GM19025 (cell line): ENCODE results near the gene PATJ.
"Not testable (repeated sequence)": the region's sequence is repeated elsewhere in the genome, so short reads cannot be mapped to it uniquely, and the experiment has no call there.

Experiments
- ATAC-seq: cut with Tn5 transposase; IDR thresholded peaks from one replicate; pipeline ENCODE4 v1.9.1; 2021; ENCODE audit warnings: mild to moderate bottlenecking, low read depth, moderate library complexity; ENCODE audit not compliant: unreplicated experiment

The PATJ gene

GRCh38 chr1:61931587-61932279 lies 189.5 kb downstream of the PATJ start:
- no peak for ATAC-seq

GRCh38 chr1:61935516-61935915 lies 193.2 kb downstream of the PATJ start:
- no peak for ATAC-seq

GRCh38 chr1:61936839-61937238 lies 194.6 kb downstream of the PATJ start:
- ATAC-seq: no peak

- no peak for ATAC-seq
Measured at GRCh38 chr1:61941794-61942193, 199.5 kb downstream of the PATJ start.

- ATAC-seq: no peak
Measured at GRCh38 chr1:61942856-61943255, 200.6 kb downstream of the PATJ start.

GRCh38 chr1:61948685-61949084 lies 206.4 kb downstream of the PATJ start:
- ATAC-seq: not testable (repeated sequence)

- no peak for ATAC-seq
Measured at GRCh38 chr1:61950418-61950817, 208.1 kb downstream of the PATJ start.

- ATAC-seq: no peak
Measured at GRCh38 chr1:61951731-61952580, 209.7 kb downstream of the PATJ start.

GRCh38 chr1:61952675-61953074 lies 210.4 kb downstream of the PATJ start:
- no peak for ATAC-seq

- ATAC-seq: no peak
Measured at GRCh38 chr1:61953076-61953789, 211.0 kb downstream of the PATJ start.

GRCh38 chr1:61953790-61954150 lies 211.5 kb downstream of the PATJ start:
- no peak for ATAC-seq

- ATAC-seq: no peak
Measured at GRCh38 chr1:61955261-61955660, 213.0 kb downstream of the PATJ start.

GRCh38 chr1:61956016-61956645 lies 213.9 kb downstream of the PATJ start:
- ATAC-seq: no peak

GRCh38 chr1:61956784-61957183 lies 214.5 kb downstream of the PATJ start:
- no peak for ATAC-seq

- ATAC-seq: no peak
Measured at GRCh38 chr1:61961009-61961408, 218.7 kb downstream of the PATJ start.

- ATAC-seq: no peak
Measured at GRCh38 chr1:61962631-61963030, 220.4 kb downstream of the PATJ start.

- ATAC-seq: not testable (repeated sequence)
Measured at GRCh38 chr1:61966450-61967225, 224.4 kb downstream of the PATJ start.

GRCh38 chr1:61967750-61968149 lies 225.5 kb downstream of the PATJ start:
- ATAC-seq: no peak

GRCh38 chr1:61968869-61969268 lies 226.6 kb downstream of the PATJ start:
- no peak for ATAC-seq
